Transverse colon (tissue), 4 donors: ENCODE results near the gene RHOB. TPM values are rescaled to one million over a fixed set of nuclear protein-coding genes. Genes with fewer than 3 reads are reported as not detected.

Experiments used
- DNase-seq: peaks from one replicate; pipeline ENCODE4 v3.0.0-alpha.2; 2019
- H3K27ac ChIP-seq, 4 donors: fragments of 200-600 bp; sonication (generic); 2 replicates each; pipeline ENCODE4 v1.5.1; 2016 to 2018; ENCODE audit warnings: inconsistent platforms in 4 of 4
- H3K27me3 ChIP-seq: fragments of 200-600 bp; sonication (generic); 2 replicates; pipeline ENCODE4 v1.5.1; 2017; ENCODE audit warnings: inconsistent platforms
- H3K36me3 ChIP-seq, 4 donors: fragments of 200-600 bp; sonication (generic); 2 replicates each; pipeline ENCODE4 v1.5.1; 2017 to 2019; ENCODE audit warnings: inconsistent platforms in 4 of 4
- H3K4me1 ChIP-seq, 4 donors: fragments of 200-600 bp; sonication (generic); 2 replicates each; pipeline ENCODE4 v1.5.1; 2017 to 2020; ENCODE audit warnings: inconsistent platforms in 4 of 4
- H3K4me3 ChIP-seq, 4 donors: fragments of 200-600 bp; sonication (generic); 1 replicate in 1 of 4; 2 replicates in 3 of 4; pipeline versions ENCODE4 v1.5.1 to v1.6.1; 2017 to 2019; ENCODE audit warnings: inconsistent platforms in 4 of 4
- H3K9me3 ChIP-seq, 2 donors: fragments of 200-600 bp; sonication (generic); 2 replicates each; pipeline ENCODE4 v1.5.1; 2017 to 2019; ENCODE audit warnings: inconsistent platforms in 2 of 2
- EP300 ChIP-seq: sonication (generic); formaldehyde crosslinking; IDR thresholded peaks from one replicate; pipeline ENCODE4 v1.6.1; 2017; ENCODE audit warnings: antibody characterized with exemption, low read depth
- POLR2A ChIP-seq: fragments of 450-650 bp; IDR thresholded peaks from one replicate; pipeline ENCODE4 v1.6.1; 2016; ENCODE audit warnings: antibody characterized with exemption, mild to moderate bottlenecking, moderate library complexity
- POLR2AphosphoS5 ChIP-seq, 3 donors: sonication (generic); formaldehyde crosslinking; IDR thresholded peaks; one replicate each; pipeline ENCODE4 v1.6.1; 2016; ENCODE audit warnings: antibody characterized with exemption in 3 of 3
- WGBS, 2 donors: methylation state at CpG; one replicate each; pipeline ENCODE4 v1.1.5; 2018; ENCODE audit warnings: low coverage in 1 of 2; 5-methylcytosine and 5-hydroxymethylcytosine counted together
- in situ Hi-C, 4 donors: fragments of 200-750 bp; cut with MboI; loops; one replicate each; pipeline versions ENCODE4 v1.15.0 to v1.15.1; 2017; ENCODE audit warnings: low sequenced_read_pairs in 3 of 4, low pct_ligation_motif_present in 1 of 4, low pct_unique_long_range_greater_than_20kb in 1 of 4
- intact Hi-C: fragments of 100-400 bp; cut with DNase I; formaldehyde crosslinking; loops from one replicate; pipeline ENCODE4 v1.15.1; 2023; ENCODE audit warnings: low total_unique reads
- total RNA-seq, 4 donors: library from RNA; depleted of rRNA; stranded (reverse); fragments of >200 nt; gene quantifications; one replicate each; pipeline ENCODE4 v1.1.0, GENCODE V29; 2016
- TF ChIP-seq, protein P1 (sequence below), 5 experiments: fragments of 200-600 bp in 3 of 5; fragments of 450-650 bp in 2 of 5; sonication (generic) in 3 of 5; IDR thresholded peaks; 1 replicate in 2 of 5; 2 replicates in 3 of 5; pipeline ENCODE4 v1.5.1; 2016 to 2017; ENCODE audit warnings: antibody characterized with exemption in 5 of 5, inconsistent platforms in 3 of 5, mild to moderate bottlenecking in 2 of 5, moderate library complexity in 1 of 5

Gene RHOB
- total RNA-seq, 4 donors from 2014 or later: 360 to 732 (median 532) TPM

DNA sequence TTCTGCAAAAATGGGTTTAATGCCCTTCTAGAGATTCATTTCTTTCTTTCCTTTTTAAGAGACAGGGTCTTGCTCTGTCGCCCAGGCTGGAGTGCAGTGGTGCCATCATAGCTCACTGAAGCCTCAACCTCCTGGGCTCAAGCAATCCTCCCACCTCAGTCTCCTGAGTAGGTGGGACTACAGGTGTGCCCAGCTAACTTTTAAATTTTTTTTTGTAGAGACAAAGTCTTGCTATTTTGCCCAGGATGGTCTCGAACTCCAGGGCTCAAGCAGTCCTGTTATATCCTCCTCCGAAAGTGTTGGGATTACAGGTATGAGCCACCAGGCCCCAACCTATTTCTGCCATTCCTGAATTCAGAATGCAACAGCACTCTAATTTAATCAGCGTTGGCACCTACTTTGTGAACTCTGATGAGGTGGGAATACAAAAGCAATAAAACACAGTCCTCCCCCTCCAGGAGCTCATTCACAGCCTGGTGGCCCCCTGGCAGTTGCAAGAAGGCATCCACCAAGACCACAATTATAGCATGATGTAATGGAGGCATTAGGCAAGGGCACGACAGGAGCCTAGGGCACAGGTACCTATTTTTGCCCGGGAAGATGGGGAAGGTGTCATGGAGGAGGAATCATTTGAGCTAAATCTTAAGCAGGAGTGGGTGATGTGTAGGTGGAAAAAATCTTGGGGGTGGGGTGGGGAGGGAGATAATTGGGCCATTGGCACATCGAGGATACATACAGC is 5.1 kb downstream of the RHOB start:
- TF ChIP-seq EP300 (no peak), POLR2AphosphoS5 (IDR thresholded peaks at IDR 0.05) (peak; percentile 11 to 71 (median 63))
- intact Hi-C loops (no loop called here), in situ Hi-C loops (no loop called here)
- peak overlapping the region; percentile 97 to 99 (median 97) for H3K27ac ChIP-seq
- WGBS, 2 donors: 92 to 98% methylated on average over 5 to 7 of the region's 7 CpGs
- H3K9me3 ChIP-seq: no peaks in the 10 kb centered on the region
- no peak overlapping the region for H3K4me3 ChIP-seq
- peaks cover 4 to 42% (median 18%) of the 10 kb centered on the region in 4 donors for H3K4me1 ChIP-seq
- no peak for DNase-seq
- peaks cover 0 to 10% (median 0%) of the 10 kb centered on the region in 4 donors for H3K36me3 ChIP-seq
- no peaks in the 10 kb centered on the region for H3K27me3 ChIP-seq

DNA sequence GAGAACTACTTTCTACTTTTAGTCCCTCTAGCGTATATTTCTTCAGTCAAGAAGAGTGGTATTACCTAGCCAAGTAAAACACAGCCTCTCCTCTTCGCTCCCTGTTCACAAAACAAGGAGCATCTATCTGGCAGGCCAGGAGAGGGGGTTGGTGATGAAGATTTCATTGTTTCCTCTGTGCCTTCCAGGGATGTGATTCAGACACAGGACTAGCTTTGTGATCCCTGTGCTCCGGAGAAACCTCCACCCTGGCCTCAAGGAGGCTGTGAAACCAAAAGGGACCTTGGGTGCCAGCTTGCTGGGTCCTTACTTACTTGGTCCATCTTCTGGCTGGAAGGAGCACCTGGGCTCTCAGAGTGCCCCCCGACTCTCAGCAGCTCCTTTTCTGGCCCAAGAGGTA is 5.7 kb downstream of the RHOB start:
- H3K27me3 ChIP-seq: no peaks in the 10 kb centered on the region
- TF ChIP-seq POLR2A: no peak
- TF ChIP-seq, protein P1, sequence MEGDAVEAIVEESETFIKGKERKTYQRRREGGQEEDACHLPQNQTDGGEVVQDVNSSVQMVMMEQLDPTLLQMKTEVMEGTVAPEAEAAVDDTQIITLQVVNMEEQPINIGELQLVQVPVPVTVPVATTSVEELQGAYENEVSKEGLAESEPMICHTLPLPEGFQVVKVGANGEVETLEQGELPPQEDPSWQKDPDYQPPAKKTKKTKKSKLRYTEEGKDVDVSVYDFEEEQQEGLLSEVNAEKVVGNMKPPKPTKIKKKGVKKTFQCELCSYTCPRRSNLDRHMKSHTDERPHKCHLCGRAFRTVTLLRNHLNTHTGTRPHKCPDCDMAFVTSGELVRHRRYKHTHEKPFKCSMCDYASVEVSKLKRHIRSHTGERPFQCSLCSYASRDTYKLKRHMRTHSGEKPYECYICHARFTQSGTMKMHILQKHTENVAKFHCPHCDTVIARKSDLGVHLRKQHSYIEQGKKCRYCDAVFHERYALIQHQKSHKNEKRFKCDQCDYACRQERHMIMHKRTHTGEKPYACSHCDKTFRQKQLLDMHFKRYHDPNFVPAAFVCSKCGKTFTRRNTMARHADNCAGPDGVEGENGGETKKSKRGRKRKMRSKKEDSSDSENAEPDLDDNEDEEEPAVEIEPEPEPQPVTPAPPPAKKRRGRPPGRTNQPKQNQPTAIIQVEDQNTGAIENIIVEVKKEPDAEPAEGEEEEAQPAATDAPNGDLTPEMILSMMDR (IDR thresholded peaks at IDR 0.05): peak in 1 of 5 experiments; percentile 20
- TF ChIP-seq EP300: no peak
- peak in 1 of 3 donors; percentile 55 for TF ChIP-seq POLR2AphosphoS5 (IDR thresholded peaks at IDR 0.05)
- peaks cover 0 to 10% (median 0%) of the 10 kb centered on the region in 4 donors for H3K36me3 ChIP-seq
- no peak overlapping the region for H3K4me3 ChIP-seq
- intact Hi-C loops (no loop called here), in situ Hi-C loops (no loop called here)
- WGBS, 2 donors: 75 to 80% methylated on average over 1 to 3 of the region's 4 CpGs
- H3K4me1 ChIP-seq: peaks cover 4 to 42% (median 17%) of the 10 kb centered on the region in 4 donors
- no peaks in the 10 kb centered on the region for H3K9me3 ChIP-seq
- peak overlapping the region; percentile 97 to 99 (median 97) for H3K27ac ChIP-seq
- no peak for DNase-seq

DNA sequence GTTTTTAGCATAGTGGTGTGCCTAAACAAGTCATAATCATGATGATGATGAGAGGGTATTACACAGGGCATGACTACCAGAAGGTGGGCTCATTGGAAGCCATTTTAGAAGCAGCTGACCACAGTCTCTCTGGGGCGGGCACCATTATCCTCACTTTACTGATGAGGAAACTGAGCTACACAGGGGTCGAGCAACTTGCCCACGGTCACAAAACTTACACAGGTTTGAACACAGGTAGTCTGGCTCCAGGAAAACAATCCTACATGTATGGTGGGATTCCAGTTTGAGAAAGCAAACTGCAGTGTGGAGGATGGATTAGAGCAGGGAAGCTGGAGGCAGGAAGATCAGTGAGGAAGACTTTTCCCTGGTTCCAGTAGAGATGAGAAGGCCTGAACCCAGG is 6.2 kb downstream of the RHOB start:
- Histone ChIP-seq H3K36me3 (peaks cover 0 to 5% (median 0%) of the 10 kb centered on the region in 4 donors), H3K4me1 (peaks cover 4 to 40% (median 15%) of the 10 kb centered on the region in 4 donors), H3K9me3 (no peaks in the 10 kb centered on the region), H3K27me3 (no peaks in the 10 kb centered on the region), H3K4me3 (no peak overlapping the region), H3K27ac (peak overlapping the region; percentile 97 to 99 (median 97))
- intact Hi-C loops: no loop called here
- no peak for TF ChIP-seq POLR2A
- TF ChIP-seq, protein P1 (IDR thresholded peaks at IDR 0.05): no peak
- peak in 2 of 3 donors; percentile 38 to 61 for TF ChIP-seq POLR2AphosphoS5 (IDR thresholded peaks at IDR 0.05)
- no peak for DNase-seq
- in situ Hi-C loops: no loop called here
- 87% methylated on average over 3 of the region's 3 CpGs; no CpG with 5 or more reads in 1 of the 2 donors for WGBS, 2 donors

DNA sequence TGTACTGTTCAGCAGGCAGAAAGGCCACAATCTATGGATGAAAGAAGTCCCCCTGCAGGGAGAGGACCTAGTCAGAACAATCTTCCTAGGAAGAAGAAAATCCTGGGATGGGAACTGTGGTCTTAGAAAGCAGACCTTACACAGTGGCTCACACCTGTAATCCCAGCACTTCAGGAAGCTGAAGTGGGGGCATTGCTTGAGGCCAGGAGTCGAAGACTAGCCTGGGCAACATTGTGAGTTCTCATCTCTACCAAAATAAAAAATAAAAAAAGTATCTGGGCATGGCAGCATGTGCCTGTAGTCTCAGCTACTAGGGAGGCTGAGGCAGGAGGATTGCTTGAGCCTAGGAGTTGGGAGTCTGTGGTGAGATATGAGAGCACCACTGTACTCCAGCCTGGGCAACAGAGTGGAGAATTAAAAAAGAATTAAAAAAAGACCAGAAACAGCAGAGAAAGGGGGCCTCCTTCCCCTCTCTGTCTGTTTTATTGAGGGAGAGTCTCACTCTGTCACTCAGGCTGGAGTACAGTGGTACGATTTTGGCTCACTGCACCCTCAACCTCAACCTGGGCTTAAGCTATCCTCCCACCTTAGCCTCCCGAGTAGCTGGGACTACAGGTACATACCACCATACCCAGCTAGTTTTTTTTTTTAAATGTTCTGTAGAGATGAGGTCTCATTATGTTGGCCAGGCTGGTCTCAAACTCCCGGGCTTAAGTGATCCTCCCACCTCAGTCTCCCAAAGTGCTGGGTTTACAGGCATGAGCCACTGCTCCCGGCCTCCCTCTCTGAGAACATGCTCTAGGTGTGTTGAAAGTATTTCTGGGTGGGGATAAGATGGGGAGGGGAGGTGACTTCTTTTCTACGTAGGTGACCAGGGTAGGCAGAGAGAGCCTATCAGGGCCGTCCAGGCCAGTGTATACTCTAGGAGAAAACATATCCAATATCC is 7.4 kb downstream of the RHOB start:
- Histone ChIP-seq H3K4me1 (peaks cover 4 to 29% (median 15%) of the 10 kb centered on the region in 4 donors), H3K4me3 (no peak overlapping the region), H3K9me3 (no peaks in the 10 kb centered on the region), H3K27me3 (no peaks in the 10 kb centered on the region), H3K27ac (peak overlapping the region in 3 of 4 donors; percentile 48 to 76 (median 73)), H3K36me3 (no peaks in the 10 kb centered on the region)
- in situ Hi-C loops: no loop called here
- TF ChIP-seq POLR2AphosphoS5 (IDR thresholded peaks at IDR 0.05) (peak in 1 of 3 donors; percentile 13), POLR2A (no peak), EP300 (no peak)
- TF ChIP-seq, protein P1 (IDR thresholded peaks at IDR 0.05): no peak
- 68 to 87% methylated on average over 2 to 7 of the region's 7 CpGs for WGBS, 2 donors
- DNase-seq: no peak
- intact Hi-C loops: no loop called here
